Activated T-helper 2 cell treated with anti-CD3 and anti-CD28 coated beads, Interferon-gamma antibody, Interleukin-2, Interleukin-4, amounts not matched to agents 10 μg/mL and 5 μg/mL and 100 μg/mL, durations not matched to agents 14 hours and 24 hours and 36 hours (primary cell): ENCODE results near the gene MAEA. TPM values are rescaled to one million over a fixed set of nuclear protein-coding genes. Genes with fewer than 3 reads are reported as not detected.

Experiments used
- DNase-seq: peaks from one replicate; pipeline ENCODE4 v3.0.0; 2021; ENCODE audit warnings: low spot score
- H3K27ac Mint-ChIP-seq: one replicate; pipeline ENCODE4 v1.8.0; 2021; ENCODE audit warnings: mixed read lengths
- H3K27me3 Mint-ChIP-seq: one replicate; pipeline ENCODE4 v1.8.0; 2021; ENCODE audit warnings: low read depth, mixed read lengths
- H3K36me3 Mint-ChIP-seq: one replicate; pipeline ENCODE4 v1.8.0; 2021; ENCODE audit warnings: low read depth, mixed read lengths
- H3K4me1 Mint-ChIP-seq: one replicate; pipeline ENCODE4 v1.8.0; 2021; ENCODE audit warnings: low read depth, mixed read lengths
- H3K4me3 Mint-ChIP-seq: one replicate; pipeline ENCODE4 v1.8.0; 2021; ENCODE audit warnings: low read depth, mild to moderate bottlenecking, moderate library complexity, mixed read lengths
- H3K9me3 Mint-ChIP-seq: one replicate; pipeline ENCODE4 v1.8.0; 2021; ENCODE audit warnings: mixed read lengths
- intact Hi-C: fragments of 100-400 bp; cut with micrococcal nuclease; formaldehyde crosslinking; loops from one replicate; pipeline ENCODE4 v1.15.1; 2023
- total RNA-seq: library from RNA; stranded (reverse); gene quantifications from 2 replicates; pipeline ENCODE4 v1.2.3, GENCODE V29; 2022

The MAEA gene
- 59.2 and 62.8 TPM in 2 replicates for total RNA-seq

DNA sequence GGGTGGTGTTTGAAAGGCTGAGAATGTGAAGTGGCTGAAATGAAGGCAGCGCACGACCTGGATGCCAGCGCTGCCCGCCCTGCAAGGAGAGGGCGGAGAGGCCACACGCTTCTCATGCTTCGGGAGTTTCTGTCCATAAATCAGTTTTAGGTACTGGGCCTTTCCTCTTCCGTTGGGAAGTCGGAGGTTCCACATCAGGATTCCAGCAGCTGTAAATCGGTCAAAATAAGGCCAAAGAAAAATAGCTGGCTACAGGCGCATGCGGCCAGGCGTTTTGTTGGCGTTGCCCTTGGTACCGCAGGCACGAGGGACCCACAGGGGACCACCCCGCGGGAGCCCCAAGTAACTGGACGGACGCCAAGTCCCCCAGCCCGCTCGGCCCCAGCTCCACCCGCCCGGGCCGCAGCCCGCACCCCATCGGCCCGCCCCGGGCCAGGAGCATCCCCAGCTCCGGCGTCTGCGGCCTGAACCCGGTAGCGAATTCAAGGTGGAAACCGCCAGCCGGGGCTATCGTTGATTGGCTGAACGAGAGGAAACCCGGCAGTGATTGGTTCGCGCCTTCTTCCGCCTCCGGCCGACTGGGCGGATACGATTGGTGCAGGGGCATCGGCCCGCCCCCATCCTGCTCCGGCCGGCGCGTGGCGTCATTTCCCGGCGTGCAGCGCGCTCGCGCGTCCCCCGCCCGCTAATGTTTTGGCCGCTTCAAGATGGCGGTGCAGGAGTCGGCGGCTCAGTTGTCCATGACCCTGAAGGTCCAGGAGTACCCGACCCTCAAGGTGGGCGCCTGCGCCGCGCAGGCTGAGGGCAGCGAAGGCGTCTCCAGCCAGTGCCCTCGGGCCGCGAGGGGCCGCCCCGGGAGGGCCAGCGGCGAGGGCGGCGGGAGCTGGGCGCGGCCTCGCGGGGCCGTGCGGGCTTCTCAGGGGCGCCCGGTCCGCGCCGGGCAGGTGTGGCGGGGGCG is at the start of gene MAEA:
TSS of gene MAEA (plus strand) at position 685 of the 958 bp plus-strand sequence. CDS start at position 708, 23 bp downstream.
- peaks cover 23% of the 10 kb centered on the region for H3K4me1 Mint-ChIP-seq
- DNase-seq, result peak; percentile 98
- H3K36me3 Mint-ChIP-seq, result peaks cover 10% of the 10 kb centered on the region
- H3K27ac Mint-ChIP-seq, result peak within 1 kb of the TSS; percentile 90
- H3K9me3 Mint-ChIP-seq, result peaks cover 9% of the 10 kb centered on the region
- no peaks in the 10 kb centered on the region for H3K27me3 Mint-ChIP-seq
- intact Hi-C loops, result loop anchor here (1.0 to 5.0 kb wide), 4 partner anchors 42 to 157 kb away; partner anchors contain the start of genes CTBP1 and UVSSA
- peak within 1 kb of the TSS; percentile 97 for H3K4me3 Mint-ChIP-seq

DNA sequence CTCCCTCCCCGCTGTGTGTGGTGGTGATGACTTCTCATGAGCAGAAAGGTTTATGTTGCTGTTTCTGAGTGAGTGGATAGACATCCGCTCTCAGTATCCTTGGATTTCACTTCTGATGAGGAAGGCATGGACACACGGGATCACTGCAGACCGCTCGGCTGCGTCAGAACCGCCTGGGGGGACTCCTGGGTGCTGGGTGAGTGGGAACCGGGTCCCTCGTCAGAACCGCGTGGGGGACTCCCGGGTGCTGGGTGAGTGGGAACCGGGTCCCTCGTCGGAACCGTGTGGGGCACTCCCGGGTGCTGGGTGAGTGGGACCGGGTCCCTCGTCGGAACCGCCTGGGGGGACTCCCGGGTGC is 49.8 kb upstream of the MAEA start:
- H3K27me3 Mint-ChIP-seq, result no peaks in the 10 kb centered on the region
- H3K9me3 Mint-ChIP-seq, result no peaks in the 10 kb centered on the region
- DNase-seq, result no peak
- peaks cover 35% of the 10 kb centered on the region for H3K36me3 Mint-ChIP-seq
- no peak overlapping the region for H3K4me3 Mint-ChIP-seq
- intact Hi-C loops, result no loop called here
- H3K4me1 Mint-ChIP-seq, result peaks cover 4% of the 10 kb centered on the region
- H3K27ac Mint-ChIP-seq, result no peak overlapping the region

DNA sequence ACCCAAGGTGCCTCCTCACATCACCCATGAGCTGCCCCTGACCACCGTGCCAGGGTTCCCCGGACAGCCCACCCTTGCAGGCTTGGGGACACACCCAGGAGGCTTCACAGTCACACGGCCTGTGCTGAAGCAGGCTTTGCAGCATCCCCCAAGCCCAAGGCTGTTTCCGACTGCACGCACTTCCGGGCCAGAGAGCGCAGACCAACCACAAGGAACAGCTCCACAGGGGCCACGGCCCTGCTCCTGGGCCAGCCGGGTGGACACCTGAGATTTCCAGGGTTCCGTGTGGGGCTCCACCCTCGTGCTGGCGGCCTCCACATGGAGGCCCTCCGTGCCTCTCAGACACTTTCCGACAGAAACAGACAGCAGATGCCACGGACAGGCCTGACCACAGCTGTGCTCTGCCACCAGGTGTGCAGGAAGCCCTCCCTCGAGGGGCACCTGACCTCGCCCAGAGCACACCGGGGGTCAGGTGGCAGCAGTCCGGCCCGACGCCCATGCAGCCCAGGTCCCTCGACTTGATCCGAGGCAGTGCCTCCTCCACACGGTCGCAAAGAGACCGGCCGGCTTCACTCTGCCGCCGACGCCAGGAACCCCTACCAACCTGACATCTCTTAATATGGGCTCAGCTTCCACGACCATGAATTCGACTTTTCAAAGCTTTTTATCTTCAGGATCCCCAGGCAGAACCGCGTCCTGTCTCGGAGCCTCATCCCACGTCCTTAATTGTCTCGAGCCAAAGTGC is 48.8 kb upstream of the MAEA start:
- Mint-ChIP-seq H3K36me3 (peaks cover 29% of the 10 kb centered on the region), H3K9me3 (no peaks in the 10 kb centered on the region), H3K27me3 (no peaks in the 10 kb centered on the region), H3K27ac (no peak overlapping the region), H3K4me1 (peaks cover 3% of the 10 kb centered on the region), H3K4me3 (no peak overlapping the region)
- intact Hi-C loops, result no loop called here
- DNase-seq, result no peak

DNA sequence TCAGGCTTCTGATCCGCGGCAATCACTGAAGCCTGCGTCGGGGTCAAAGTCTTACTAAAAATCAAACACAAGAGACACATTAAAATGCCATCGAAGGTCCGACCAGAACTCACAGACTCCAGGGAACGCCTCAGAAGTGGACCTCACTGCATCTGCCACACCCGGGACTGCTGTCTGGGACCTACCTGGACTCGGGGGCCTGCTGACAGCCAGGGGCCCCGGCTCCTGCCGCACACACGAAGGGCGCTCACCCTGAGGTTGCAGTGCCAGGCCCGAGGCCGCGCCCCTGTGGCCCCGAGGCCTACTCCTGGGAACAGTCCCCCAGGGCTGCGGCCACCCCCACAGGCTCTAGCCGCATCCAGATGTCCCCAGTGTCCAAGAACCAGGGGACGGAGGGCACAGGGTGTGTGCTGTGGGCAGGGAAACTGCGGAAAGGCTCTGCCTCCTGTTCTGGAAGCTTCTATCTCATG is 48.2 kb upstream of the MAEA start:
- Mint-ChIP-seq H3K4me3 (no peak overlapping the region), H3K4me1 (peaks cover 6% of the 10 kb centered on the region), H3K27me3 (no peaks in the 10 kb centered on the region), H3K27ac (no peak overlapping the region), H3K9me3 (no peaks in the 10 kb centered on the region), H3K36me3 (peaks cover 34% of the 10 kb centered on the region)
- DNase-seq, result no peak
- intact Hi-C loops, result no loop called here

DNA sequence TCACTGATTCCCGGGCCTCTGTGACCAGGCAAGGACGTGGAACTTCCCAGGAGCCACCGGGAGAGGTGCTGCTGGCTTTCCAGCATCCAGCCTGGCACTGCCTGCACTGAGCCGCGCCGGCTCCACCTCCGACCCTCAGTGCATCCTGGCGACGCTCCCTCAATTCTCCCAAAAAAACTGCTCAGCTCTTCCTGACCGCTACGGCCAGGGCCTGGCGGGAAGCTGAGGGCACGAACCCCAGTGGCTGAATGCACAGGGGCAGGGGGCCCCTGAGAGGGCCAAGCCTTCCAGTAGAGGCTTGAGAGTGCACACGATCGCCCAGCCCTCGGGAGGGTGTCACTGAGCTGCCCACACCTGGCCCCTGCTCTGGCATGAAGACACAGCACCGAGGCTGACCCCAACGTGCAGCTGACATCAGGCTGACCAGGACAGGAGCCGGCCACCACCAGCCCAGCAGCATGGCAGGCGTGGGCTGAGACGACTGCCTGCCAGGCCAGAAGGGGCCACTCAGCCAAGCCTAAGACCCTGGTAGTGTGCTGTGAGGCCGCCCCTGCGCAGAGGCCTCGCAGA is 47.7 kb upstream of the MAEA start:
- no peaks in the 10 kb centered on the region for H3K9me3 Mint-ChIP-seq
- no peak overlapping the region for H3K4me3 Mint-ChIP-seq
- H3K36me3 Mint-ChIP-seq, result peaks cover 39% of the 10 kb centered on the region
- H3K4me1 Mint-ChIP-seq, result peaks cover 12% of the 10 kb centered on the region
- H3K27me3 Mint-ChIP-seq, result no peaks in the 10 kb centered on the region
- no peak for DNase-seq
- intact Hi-C loops, result no loop called here
- no peak overlapping the region for H3K27ac Mint-ChIP-seq

DNA sequence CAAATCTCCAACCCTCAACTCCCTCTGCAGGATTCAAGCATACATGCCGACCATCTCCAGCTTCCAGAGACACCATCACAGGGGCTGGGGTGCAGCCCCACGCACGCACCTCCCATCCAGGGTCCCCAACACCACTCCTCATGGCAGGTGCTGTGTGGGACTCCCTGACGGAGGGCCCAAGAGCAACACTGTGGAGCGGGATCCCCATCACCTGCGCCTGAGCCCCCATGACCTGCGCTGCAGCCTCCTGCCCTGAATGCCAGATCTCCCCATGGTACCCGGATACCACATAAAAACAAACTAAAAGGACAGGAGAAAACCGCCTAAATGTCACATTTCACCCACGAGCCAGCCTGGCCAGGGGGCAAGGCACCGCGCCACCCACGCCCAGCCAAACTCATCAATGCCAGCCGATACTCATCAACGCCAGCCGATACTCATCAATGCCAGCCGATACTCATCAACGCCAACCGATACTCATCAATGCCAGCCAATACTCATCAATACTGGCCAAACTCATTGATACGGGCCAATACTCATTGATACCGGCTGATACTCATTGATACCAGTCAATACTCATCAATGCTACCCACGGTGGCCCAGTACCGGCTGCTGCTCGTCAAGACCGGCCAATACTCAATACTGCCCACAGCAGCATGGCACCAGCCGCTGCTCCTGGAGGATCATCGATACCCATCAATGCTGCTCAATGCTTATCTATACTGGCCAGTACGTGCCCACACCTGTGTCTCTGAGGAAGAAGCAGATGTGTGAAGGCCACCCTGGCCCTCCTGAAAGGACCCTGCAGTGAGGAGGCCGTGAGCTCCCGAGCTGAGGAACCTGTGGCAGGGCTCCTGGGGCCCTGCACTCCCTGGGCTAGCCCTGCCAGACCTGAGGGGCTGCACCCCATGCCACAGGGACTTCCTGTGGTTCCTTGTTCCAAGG is 46.9 kb upstream of the MAEA start:
- Mint-ChIP-seq H3K27ac (no peak overlapping the region), H3K27me3 (no peaks in the 10 kb centered on the region), H3K36me3 (peaks cover 41% of the 10 kb centered on the region), H3K4me3 (no peak overlapping the region), H3K9me3 (no peaks in the 10 kb centered on the region), H3K4me1 (peaks cover 12% of the 10 kb centered on the region)
- intact Hi-C loops, result no loop called here
- DNase-seq, result no peak

DNA sequence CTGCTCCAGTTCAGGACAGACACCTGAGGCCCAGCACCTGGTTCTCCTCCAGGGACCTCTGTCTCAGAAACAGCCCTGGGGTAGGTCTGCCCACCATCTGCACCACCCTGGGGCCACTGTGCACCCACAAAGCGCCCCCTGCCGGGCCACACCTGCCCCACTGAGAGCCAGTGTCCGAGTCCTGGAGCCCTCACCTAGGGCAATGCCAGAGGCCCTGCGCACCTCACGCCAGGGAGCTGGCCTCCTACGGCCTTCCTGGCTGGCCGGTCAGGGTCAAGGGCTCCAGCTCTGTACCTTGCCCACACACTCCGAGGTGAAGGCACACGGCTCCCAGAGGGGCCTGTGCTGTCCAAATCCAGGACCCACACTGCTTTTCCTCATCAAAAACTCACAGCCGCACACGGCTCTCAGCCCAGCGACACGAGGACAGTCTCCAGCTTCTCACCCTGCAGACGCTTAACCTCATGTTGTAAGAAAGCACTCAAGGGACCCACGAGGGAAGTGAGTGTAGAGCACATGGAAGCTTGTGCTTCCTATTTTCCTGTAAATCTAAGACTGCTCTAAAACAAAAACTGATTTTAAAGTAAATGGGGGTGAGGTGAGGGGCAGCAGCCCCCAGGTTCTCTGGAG is 46.1 kb upstream of the MAEA start:
- H3K36me3 Mint-ChIP-seq, result peaks cover 34% of the 10 kb centered on the region
- DNase-seq, result no peak
- peaks cover 12% of the 10 kb centered on the region for H3K4me1 Mint-ChIP-seq
- no peaks in the 10 kb centered on the region for H3K27me3 Mint-ChIP-seq
- H3K27ac Mint-ChIP-seq, result no peak overlapping the region
- H3K9me3 Mint-ChIP-seq, result no peaks in the 10 kb centered on the region
- intact Hi-C loops, result no loop called here
- H3K4me3 Mint-ChIP-seq, result no peak overlapping the region

DNA sequence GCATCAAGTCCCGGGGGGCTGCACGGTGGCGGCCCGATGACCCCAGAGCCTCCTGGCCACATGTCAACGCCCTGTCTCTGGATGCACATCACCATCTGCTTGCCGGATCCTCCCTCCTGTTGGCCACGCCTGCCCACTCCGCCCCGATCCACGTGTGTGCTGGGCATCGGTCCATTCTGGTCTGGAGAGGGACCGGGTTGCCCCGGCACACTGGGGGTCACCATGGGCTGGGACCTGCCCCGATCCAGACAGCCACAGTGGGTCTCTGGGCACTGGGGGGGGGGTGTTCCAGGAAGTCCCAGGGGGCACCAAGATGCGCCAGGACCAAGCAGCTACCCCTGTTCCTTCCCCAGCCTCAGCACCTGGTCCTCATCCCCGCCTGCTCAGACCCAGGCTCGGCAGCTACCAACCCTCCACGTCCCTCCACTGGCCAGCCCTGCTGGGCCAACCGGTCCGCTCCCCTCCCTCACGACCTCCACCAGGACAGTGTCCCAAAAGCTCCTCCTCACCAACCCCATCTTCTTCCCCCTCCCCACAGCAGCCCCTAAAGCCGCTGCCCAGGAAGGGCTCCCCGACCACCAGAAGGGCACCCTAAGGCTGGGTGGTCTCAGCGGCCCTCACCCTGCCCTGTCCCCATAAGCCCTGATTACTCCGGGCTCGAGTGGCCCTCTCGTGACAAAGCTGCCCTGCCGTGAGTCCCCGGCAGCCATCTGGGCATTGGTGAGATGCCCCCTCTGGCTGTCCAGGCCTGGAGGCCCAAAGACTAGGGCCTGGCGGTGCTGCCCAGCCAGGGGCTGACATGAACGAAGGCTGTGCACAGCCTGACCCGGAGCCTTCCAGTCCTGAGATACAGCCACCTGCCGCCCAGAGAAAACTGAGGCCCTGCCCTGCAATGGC is 45.4 kb upstream of the MAEA start:
- Mint-ChIP-seq H3K9me3 (no peaks in the 10 kb centered on the region), H3K36me3 (peaks cover 29% of the 10 kb centered on the region), H3K4me3 (no peak overlapping the region), H3K27me3 (no peaks in the 10 kb centered on the region), H3K27ac (no peak overlapping the region), H3K4me1 (peaks cover 12% of the 10 kb centered on the region)
- DNase-seq, result no peak
- intact Hi-C loops, result no loop called here

DNA sequence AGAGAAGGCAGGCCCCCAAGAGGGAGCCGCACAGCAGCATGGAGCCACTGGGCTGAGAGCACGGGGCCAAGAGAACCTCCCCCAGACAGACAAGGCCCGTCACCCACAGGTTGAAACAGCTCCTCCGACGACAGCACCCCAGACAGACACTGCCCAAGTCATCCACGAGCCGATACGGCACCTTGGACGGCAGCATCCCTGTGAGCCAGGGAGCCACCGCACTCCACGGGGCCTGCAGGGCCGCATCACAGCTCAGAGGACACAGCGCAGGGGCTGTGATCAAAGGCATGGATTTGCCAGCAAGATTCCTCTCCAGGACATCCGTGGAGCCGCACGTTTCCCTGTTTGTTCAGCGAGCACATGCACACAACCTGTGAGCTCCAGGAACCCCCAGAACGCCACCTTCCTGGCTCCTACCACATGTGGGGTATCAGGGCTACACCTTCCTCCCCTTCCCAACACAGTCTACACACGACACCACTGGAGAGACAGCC is 44.7 kb upstream of the MAEA start:
- Mint-ChIP-seq H3K27ac (peak overlapping the region; percentile 28), H3K27me3 (no peaks in the 10 kb centered on the region), H3K4me3 (peak overlapping the region; percentile 37), H3K9me3 (no peaks in the 10 kb centered on the region), H3K36me3 (peaks cover 29% of the 10 kb centered on the region), H3K4me1 (peaks cover 16% of the 10 kb centered on the region)
- intact Hi-C loops, result loop anchor here (5.0 kb wide), 2 partner anchors 42 to 437 kb away; partner anchors contain the start of genes FAM53A and MAEA
- DNase-seq, result no peak

DNA sequence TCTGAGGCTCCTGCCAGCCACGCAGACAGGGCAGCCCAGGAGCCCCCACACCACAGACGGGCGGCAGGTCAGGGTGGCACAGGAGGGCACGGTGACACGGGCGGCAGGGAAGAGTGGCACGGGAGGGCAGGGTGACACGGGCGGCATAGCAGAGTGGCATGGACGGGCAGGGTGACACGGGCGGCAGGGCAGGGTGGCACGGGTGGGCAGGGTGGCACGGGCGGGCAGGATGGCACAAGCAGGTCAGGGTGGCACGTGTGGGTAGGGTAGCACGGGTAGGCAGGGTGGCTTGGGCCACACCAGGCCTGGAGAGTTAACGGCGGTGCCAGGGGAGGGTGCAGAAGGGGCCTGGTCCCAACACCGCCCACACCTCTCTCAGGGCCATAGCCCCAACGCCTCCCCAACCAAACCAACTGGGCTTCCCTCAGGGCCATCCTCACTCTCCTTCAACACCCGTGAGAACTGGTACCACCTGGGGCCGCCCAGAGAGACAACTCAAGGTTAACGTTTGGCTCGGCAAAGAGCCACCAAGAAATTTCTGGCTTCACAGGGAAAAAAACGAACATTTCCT is 44.1 kb upstream of the MAEA start:
- H3K4me1 Mint-ChIP-seq, result peaks cover 21% of the 10 kb centered on the region
- H3K27me3 Mint-ChIP-seq, result no peaks in the 10 kb centered on the region
- H3K9me3 Mint-ChIP-seq, result peaks cover 3% of the 10 kb centered on the region
- H3K27ac Mint-ChIP-seq, result peak overlapping the region; percentile 28
- no peak for DNase-seq
- intact Hi-C loops, result loop anchor here (5.0 kb wide), 2 partner anchors 42 to 437 kb away; partner anchors contain the start of genes FAM53A and MAEA
- peak overlapping the region; percentile 37 for H3K4me3 Mint-ChIP-seq
- peaks cover 34% of the 10 kb centered on the region for H3K36me3 Mint-ChIP-seq
